Fibroblast of the conjunctiva (primary cell): Measurements from ENCODE around the gene STK24.

Experiments used
- DNase-seq: peaks from one replicate; pipeline ENCODE4 v3.0.0-alpha.2; 2010; ENCODE audit warnings: low read depth

Gene STK24

DNA sequence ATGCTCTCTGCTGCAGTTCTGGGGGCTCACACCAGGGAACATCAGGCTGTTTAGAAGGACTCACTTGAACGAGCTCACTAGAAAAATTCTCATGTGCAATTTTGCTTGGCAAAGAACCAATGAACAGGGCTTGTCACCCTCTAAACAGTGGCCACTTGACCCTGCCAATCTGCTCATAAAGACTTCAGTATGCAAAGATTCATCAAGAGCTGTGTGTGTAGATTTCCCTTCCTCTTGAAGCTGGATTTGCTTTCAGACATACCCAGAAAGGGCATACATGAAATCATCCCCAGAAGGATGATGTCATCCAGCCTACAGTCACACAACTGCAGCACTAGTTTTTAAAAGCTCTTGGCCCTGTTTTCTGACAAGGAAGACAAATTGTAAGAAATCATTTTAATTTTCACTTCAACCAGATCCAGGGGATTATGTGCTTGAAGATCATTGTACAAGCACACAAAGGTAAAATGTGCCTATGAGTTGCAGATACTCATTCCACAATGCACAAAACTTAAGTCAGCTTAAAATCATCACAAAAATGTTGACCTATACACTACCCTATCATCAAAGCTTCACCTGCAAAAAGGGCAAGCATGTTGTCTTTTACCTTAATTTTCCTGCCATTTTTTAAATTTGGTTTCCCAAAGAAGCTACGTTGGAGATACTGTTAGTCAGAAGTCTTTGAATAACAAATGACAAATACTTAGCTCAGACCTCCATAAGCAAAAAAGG lies 5.2 kb upstream of the STK24 start:
- DNase-seq: no peak

DNA sequence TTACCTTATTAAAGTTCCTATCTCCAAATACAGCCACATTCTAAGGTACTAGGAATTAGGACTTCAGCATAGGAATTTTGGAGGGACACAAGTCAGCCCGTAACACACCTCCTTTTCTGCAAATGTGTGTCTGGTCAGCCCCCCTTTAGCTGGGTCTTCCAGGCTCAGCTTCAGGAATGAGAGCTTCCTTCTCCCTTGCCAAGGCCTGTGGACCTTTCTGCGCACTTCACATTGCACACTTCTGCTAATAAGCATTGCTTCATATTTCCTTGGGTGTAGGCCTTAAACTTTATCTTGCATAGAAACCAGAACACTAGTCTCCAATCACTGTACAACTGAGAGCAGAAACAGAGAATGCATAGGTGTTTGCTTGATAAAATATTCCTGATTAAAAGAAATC lies 4.5 kb upstream of the STK24 start:
- DNase-seq: no peak

- DNase-seq: no peak
These were observed 3.5 kb upstream of the STK24 start for GRCh38 chr13:98580420-98580819.

DNA sequence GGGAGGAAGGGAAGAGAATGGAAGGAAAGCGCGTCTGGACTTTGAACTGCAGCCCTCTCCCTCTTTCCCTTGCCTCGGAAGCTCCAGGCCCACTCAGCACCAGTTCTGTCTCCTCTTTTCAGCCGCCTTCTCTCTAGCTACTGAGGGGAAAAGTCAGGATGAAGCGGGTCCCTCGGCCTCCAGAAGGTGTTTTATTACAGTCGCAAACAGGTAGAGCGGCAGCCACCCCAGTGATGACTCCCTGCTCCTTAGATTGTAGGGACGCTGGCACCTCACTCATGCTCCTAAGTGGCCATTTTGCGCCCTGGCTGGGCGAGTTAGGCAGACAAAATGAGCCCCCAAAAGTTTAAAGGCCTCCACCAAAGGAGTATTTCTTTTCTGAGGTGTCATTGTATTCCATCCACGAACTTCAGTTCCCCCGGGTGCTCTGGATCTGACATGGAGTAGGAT lies 954 bp upstream of the STK24 start:
- no peak for DNase-seq

DNA sequence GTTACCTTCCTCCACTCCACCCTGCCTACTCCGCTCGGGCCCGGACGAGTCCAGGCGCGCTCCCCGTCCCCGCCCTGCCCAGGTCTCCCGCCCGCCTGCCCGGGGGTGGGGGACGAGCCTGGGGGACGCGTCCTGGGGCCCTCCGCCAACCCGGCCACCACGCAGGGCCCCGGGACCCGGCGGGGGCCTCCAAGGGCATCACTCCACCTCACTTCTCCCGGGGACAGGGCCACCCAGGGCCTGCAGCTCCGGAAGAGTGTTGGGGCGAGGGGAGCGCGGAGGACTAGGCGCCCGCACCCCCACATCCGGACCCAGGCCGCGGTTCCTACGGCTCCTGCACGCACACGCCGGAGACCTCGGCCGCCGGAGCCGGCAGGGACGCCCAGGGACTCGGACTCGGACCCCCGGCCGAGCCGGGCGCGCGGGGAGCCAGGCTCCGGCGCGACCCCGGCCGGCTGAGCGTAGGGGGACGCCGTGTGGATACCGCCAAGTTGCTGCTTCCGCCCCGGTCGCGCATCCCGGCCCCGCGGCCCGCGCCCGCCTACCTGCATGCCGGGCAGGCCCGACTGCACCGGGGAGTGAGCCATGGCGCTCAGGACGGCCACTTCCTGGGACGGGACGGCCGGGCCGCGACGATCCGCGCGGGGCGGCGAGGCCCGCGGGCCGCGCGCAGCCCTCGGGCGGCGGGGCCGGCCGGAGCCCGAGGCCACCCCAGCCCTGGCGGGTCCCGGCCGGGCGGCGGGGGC lies 534 bp downstream of the STK24 start:
- DNase-seq: no peak

DNA sequence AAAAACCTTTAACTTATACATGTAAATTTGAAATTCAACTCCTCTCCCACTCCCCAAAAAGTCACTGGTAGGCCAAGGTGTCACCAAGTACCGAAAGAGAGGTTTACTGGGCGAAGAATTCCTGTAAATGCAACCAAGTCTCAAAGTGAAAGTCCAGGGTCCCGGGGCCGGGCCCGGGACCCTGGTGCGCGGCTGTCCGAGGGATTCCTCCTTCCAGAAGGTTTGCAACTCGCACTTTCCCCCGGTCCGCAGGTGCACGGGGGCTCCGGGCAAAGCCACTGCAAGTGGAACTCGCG lies 1.1 kb downstream of the STK24 start:
- no peak for DNase-seq

- no peak for DNase-seq
These were observed 1.7 kb downstream of the STK24 start for GRCh38 chr13:98575009-98575903.

GRCh38 chr13:98571955-98572662 lies 4.8 kb downstream of the STK24 start:
- peak; percentile 64 for DNase-seq

- no peak for DNase-seq
These were observed 6.0 kb downstream of the STK24 start for GRCh38 chr13:98570929-98571372.

GRCh38 chr13:98569494-98570367 lies 7.2 kb downstream of the STK24 start:
- peak; percentile 66 for DNase-seq

GRCh38 chr13:98568918-98569317 lies 8.0 kb downstream of the STK24 start:
- no peak for DNase-seq

DNA sequence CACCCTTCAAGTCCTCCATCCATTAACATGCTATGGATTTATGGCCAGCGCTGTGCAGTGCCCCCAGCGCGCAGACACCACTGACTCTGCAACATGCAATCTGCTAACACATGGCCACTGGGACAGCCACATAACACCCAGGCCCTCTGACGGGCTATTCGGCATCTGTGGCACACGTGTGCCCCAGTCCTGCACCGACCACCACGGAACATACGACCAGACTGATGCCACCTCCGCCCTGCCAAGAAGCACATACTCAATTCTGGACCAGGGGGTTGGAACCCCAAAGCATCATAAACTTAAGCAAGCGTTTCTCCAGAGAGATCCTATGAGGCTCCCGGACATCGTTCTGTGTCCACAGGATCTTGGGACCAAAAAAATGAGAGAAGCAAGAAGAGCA lies 9.8 kb downstream of the STK24 start:
- DNase-seq: no peak

GRCh38 chr13:98565726-98566565 lies 11.0 kb downstream of the STK24 start:
- no peak for DNase-seq

- DNase-seq: no peak
These were observed 12.7 kb downstream of the STK24 start for GRCh38 chr13:98564204-98564603.

- no peak for DNase-seq
These were observed 13.8 kb downstream of the STK24 start for GRCh38 chr13:98563071-98563470.

DNA sequence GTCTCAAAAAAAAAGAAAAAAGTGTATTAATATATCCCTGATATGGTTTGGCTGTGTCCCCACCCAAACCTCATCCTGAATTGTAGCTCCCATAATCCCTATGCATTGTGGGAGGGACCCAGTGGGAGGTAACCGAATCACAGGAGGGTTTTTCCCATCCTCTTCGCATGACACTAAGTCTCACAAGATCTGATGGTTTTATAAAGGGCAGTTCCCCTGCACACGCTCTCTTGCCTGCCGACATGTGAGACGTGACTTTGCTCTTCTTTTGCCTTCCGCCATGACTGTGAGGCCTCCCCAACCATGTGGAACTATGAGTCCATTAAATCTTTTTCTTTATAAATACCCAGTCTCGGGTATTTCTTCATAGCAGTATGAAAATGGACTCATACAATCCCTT lies 17.7 kb downstream of the STK24 start:
- DNase-seq: no peak

GRCh38 chr13:98557937-98558792 lies 18.7 kb downstream of the STK24 start:
- no peak for DNase-seq

DNA sequence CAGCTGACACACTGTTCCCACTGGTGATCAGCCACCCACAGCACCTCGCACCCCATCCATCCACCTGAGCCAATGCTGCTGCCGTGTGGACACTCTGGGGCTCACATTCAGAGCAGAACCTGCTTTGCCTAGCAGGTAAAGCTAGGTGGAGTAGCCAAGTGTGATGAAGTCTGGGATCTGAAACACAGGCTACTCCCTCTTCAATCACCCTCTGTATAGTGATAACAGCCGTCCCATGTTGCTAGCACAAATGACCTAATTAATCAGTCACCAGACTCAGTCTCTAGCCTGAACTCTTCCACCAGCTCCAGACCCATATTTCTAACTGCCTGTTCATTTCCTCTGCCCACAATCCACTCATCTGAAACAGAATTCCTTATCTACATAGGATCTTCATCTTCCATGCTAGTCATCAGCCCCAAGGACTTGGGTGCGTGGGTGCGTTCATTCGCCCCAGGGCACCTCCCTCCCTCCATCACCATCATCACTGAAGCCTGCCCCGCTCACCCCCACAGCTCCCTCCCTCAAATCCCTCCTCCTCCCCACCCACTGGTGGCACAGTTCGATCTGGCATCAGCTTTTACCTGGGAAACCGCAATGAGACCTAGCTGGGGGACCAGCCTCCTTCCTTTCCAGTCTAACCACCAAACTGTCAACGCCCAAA lies 19.8 kb downstream of the STK24 start:
- DNase-seq: no peak
